AG04449 (cell line): Measurements from ENCODE around the gene KIAA1191.

Experiments used
- CTCF ChIA-PET: fragments of 350-600 bp; formaldehyde crosslinking; extraction: SDS; loops from one replicate; lab custom pipeline; 2021; ENCODE audit warnings: antibody characterized with exemption; lab: Yijun Ruan, JAX
- POLR2A ChIA-PET: fragments of 400-600, 350-600 bp; formaldehyde crosslinking; extraction: SDS; loops from one replicate; lab custom pipeline; 2020; ENCODE audit warnings: antibody characterized with exemption, inconsistent platforms; lab: Yijun Ruan, JAX
- DNase-seq: peaks from one replicate; pipeline ENCODE4 v3.0.0-alpha.2; 2010; ENCODE audit warnings: low read depth, low spot score
- H3K4me3 ChIP-seq: 2 replicates; pipeline ENCODE4 v1.5.1; 2011; ENCODE audit warnings: low read depth, mild to moderate bottlenecking, control low read depth, low read length
- CTCF ChIP-seq: IDR thresholded peaks from one replicate; pipeline ENCODE4 v1.5.1; 2011; ENCODE audit warnings: mild to moderate bottlenecking, moderate library complexity, low read length, control low read depth, inconsistent platforms; ENCODE audit not compliant: insufficient read depth; ENCODE audit errors: missing control alignments

The KIAA1191 gene

DNA sequence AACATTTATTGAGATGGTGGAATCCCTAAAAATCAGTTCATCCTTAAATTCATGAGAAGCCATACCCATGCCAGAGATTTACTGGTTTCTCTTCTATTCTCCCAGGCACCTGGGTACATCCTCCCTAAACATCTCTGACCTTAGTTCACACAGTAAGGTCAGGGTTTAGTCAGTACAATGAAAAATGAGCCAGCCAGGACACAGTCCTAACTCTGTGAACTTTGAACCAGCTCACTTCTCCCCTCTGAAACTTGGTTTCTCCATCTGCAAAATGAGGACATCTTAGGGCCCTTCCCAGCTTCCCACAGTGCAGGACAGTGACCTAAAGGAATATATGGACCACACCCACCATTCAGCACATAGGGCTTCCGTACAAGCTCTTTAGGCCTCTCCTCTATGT is 24.9 kb upstream of the KIAA1191 start:
- TF ChIP-seq CTCF = no peak
- CTCF ChIA-PET = no interaction called here
- POLR2A ChIA-PET = no interaction called here
- H3K4me3 ChIP-seq = no peak overlapping the region
- DNase-seq = no peak

- POLR2A ChIA-PET = no interaction called here
- CTCF ChIA-PET = no interaction called here
These were observed 23.4 kb upstream of the KIAA1191 start for GRCh38 chr5:176384991-176385390.

GRCh38 chr5:176384366-176384930 is 22.9 kb upstream of the KIAA1191 start:
- ChIA-PET CTCF (no interaction called here), POLR2A (no interaction called here)
- TF ChIP-seq CTCF = no peak
- H3K4me3 ChIP-seq = no peak overlapping the region
- no peak for DNase-seq

More at GRCh38 chr5:176384991-176385390, 23.4 kb upstream of the KIAA1191 start:
- no peak for TF ChIP-seq CTCF
- H3K4me3 ChIP-seq = no peak overlapping the region
- no peak for DNase-seq

- ChIA-PET CTCF (no interaction called here), POLR2A (no interaction called here)
These were observed 22.4 kb upstream of the KIAA1191 start for GRCh38 chr5:176383961-176384360.

DNA sequence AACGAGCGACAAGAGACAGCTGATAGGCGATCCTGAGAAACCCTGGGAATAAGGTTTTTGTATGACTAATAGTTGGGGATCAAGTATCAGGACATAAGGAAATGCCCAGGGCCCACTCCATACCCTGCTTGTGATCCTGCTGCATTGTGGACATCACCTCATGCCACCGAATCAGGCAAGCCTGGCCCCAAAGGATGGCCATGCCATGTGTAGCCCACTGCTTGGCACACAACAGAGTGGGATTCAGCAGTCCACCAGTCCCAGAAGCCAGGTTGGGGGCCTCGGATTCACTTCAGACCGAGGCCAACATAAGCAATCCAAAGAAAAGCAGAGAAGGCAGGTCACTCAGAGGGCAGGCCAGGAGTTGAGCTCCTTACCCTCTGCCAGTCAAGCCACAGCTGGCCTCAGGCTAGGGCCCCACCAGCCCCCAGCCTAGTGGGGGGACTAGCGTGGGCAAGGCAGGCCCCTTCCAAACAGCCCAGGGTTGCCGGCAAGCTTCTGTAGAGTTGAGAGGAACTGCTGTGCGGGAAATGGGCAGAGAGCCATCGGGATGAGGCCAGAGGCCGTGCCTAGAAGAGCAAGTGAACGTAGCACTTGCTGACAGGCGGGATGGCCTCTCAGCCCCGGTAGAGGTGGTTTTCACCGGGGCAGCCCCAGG is 21.8 kb upstream of the KIAA1191 start:
- ChIA-PET CTCF (no interaction called here), POLR2A (no interaction called here)
- no peak for TF ChIP-seq CTCF

More at GRCh38 chr5:176383961-176384360, 22.4 kb upstream of the KIAA1191 start:
- DNase-seq = no peak
- no peak overlapping the region for H3K4me3 ChIP-seq
- no peak for TF ChIP-seq CTCF

DNA sequence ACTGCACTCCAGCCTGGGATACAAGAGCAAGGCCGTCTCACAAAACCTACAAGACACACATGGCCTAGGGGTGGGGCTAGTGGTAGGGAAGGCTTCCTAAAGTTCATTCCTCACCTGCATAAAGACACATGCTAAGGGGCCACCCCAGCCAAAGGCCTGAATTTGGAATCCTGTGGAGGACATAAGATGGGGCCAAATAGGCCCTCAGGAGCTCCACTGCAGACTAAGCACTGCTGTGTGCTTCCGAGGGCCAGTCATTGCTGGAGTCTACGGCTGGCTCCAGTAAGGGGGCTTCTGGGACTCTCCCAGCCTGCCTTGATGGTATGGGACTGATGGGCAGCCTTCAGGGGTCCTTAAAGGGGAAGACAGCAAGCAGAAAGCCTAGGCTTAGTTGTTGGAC is 21.2 kb upstream of the KIAA1191 start:
- ChIA-PET CTCF (no interaction called here), POLR2A (no interaction called here)
- TF ChIP-seq CTCF = no peak
- DNase-seq = no peak
- H3K4me3 ChIP-seq = no peak overlapping the region

More for the DNA sequence above, 21.8 kb upstream of the KIAA1191 start:
- H3K4me3 ChIP-seq = no peak overlapping the region
- DNase-seq = no peak
